H1 (cell line): ENCODE measurements around the gene CSNK2A3. TPM values are rescaled to one million over a fixed set of nuclear protein-coding genes. Genes with fewer than 3 reads are reported as not detected.

Experiments used
- RNF2 ChIP-seq: fragments of 200-900, 300-1000 bp; sonication (generic); IDR thresholded peaks from 2 replicates; pipeline ENCODE4 v1.7.1; 2016; ENCODE audit warnings: borderline replicate concordance, low read depth, mild to moderate bottlenecking, antibody characterized with exemption, low read length; ENCODE audit not compliant: poor library complexity, severe bottlenecking; ENCODE audit errors: missing control alignments
- SIN3A ChIP-seq, 2 experiments: IDR thresholded peaks in 1 of 2; conservative IDR thresholded peaks in 1 of 2; 2 replicates each; pipeline ENCODE4 v1.6.1; 2011 to 2012; ENCODE audit warnings: low read length in 2 of 2, improper control_type of control experiment in 1 of 2, low read depth in 1 of 2, mild to moderate bottlenecking in 1 of 2
- TCF12 ChIP-seq: IDR thresholded peaks from 2 replicates; pipeline ENCODE4 v1.6.1; 2011; ENCODE audit warnings: low read depth, mild to moderate bottlenecking, low read length
- polyA plus RNA-seq, 7 experiments: library from polyadenylated mRNA; depleted of rRNA in 3 of 7; stranded (reverse) in 5 of 7; unstranded in 2 of 7; fragments of >200 nt in 5 of 7; fragments of 200-250 nt in 2 of 7; gene quantifications; 1 replicate in 5 of 7; 2 replicates in 1 of 7; 4 replicates in 1 of 7; pipeline versions ENCODE4 v1.2.1 to v1.2.3, GENCODE V29; 2011 to 2013; ENCODE audit warnings: missing spikeins in 2 of 7, mixed read lengths in 2 of 7
- total RNA-seq: library from RNA; stranded (reverse); fragmentation: NEBNext Ultra II Directional; extraction: Animal tissue kit (Norgen Biotek cat#: 25700); gene quantifications from 2 replicates; pipeline ENCODE4 v1.2.1, GENCODE V29; 2021
- TF ChIP-seq, protein P1 (sequence below): fragments of 300-600 bp; sonication (generic); IDR thresholded peaks from 2 replicates; pipeline ENCODE4 v1.7.1; 2012; ENCODE audit warnings: low read length, moderate library complexity, mild to moderate bottlenecking, inconsistent platforms; ENCODE audit not compliant: insufficient replicate concordance

CSNK2A3 gene
- total and polyA plus RNA-seq, 2 of the 8 experiments (the other 6 are each of a cell fraction or from before 2014, with no cell fraction given) = 0.69 to 1.0 TPM

GRCh38 chr11:11309906-11310305, 43.1 kb downstream of the CSNK2A3 start (continued):
- TF ChIP-seq, protein P1, sequence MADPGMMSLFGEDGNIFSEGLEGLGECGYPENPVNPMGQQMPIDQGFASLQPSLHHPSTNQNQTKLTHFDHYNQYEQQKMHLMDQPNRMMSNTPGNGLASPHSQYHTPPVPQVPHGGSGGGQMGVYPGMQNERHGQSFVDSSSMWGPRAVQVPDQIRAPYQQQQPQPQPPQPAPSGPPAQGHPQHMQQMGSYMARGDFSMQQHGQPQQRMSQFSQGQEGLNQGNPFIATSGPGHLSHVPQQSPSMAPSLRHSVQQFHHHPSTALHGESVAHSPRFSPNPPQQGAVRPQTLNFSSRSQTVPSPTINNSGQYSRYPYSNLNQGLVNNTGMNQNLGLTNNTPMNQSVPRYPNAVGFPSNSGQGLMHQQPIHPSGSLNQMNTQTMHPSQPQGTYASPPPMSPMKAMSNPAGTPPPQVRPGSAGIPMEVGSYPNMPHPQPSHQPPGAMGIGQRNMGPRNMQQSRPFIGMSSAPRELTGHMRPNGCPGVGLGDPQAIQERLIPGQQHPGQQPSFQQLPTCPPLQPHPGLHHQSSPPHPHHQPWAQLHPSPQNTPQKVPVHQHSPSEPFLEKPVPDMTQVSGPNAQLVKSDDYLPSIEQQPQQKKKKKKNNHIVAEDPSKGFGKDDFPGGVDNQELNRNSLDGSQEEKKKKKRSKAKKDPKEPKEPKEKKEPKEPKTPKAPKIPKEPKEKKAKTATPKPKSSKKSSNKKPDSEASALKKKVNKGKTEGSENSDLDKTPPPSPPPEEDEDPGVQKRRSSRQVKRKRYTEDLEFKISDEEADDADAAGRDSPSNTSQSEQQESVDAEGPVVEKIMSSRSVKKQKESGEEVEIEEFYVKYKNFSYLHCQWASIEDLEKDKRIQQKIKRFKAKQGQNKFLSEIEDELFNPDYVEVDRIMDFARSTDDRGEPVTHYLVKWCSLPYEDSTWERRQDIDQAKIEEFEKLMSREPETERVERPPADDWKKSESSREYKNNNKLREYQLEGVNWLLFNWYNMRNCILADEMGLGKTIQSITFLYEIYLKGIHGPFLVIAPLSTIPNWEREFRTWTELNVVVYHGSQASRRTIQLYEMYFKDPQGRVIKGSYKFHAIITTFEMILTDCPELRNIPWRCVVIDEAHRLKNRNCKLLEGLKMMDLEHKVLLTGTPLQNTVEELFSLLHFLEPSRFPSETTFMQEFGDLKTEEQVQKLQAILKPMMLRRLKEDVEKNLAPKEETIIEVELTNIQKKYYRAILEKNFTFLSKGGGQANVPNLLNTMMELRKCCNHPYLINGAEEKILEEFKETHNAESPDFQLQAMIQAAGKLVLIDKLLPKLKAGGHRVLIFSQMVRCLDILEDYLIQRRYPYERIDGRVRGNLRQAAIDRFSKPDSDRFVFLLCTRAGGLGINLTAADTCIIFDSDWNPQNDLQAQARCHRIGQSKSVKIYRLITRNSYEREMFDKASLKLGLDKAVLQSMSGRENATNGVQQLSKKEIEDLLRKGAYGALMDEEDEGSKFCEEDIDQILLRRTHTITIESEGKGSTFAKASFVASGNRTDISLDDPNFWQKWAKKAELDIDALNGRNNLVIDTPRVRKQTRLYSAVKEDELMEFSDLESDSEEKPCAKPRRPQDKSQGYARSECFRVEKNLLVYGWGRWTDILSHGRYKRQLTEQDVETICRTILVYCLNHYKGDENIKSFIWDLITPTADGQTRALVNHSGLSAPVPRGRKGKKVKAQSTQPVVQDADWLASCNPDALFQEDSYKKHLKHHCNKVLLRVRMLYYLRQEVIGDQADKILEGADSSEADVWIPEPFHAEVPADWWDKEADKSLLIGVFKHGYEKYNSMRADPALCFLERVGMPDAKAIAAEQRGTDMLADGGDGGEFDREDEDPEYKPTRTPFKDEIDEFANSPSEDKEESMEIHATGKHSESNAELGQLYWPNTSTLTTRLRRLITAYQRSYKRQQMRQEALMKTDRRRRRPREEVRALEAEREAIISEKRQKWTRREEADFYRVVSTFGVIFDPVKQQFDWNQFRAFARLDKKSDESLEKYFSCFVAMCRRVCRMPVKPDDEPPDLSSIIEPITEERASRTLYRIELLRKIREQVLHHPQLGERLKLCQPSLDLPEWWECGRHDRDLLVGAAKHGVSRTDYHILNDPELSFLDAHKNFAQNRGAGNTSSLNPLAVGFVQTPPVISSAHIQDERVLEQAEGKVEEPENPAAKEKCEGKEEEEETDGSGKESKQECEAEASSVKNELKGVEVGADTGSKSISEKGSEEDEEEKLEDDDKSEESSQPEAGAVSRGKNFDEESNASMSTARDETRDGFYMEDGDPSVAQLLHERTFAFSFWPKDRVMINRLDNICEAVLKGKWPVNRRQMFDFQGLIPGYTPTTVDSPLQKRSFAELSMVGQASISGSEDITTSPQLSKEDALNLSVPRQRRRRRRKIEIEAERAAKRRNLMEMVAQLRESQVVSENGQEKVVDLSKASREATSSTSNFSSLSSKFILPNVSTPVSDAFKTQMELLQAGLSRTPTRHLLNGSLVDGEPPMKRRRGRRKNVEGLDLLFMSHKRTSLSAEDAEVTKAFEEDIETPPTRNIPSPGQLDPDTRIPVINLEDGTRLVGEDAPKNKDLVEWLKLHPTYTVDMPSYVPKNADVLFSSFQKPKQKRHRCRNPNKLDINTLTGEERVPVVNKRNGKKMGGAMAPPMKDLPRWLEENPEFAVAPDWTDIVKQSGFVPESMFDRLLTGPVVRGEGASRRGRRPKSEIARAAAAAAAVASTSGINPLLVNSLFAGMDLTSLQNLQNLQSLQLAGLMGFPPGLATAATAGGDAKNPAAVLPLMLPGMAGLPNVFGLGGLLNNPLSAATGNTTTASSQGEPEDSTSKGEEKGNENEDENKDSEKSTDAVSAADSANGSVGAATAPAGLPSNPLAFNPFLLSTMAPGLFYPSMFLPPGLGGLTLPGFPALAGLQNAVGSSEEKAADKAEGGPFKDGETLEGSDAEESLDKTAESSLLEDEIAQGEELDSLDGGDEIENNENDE = no peak
- no peak for TF ChIP-seq TCF12
- no peak for TF ChIP-seq RNF2
- TF ChIP-seq SIN3A (conservative IDR thresholded peaks at IDR 0.05 in 1 of 2, IDR thresholded peaks at IDR 0.05 in 1 of 2; ENCODE audit: low read depth in 1 of 2, low read length in 2 of 2) = no peak
